WTC11 (cell line): Measurements from ENCODE around the gene TDP2. TPM values are rescaled to one million over a fixed set of nuclear protein-coding genes. Genes with fewer than 3 reads are reported as not detected.
A peak's percentile ranks its signal among the peaks of the same experiment; 100 is the strongest.
"Not testable (repeated sequence)": the region's sequence is repeated elsewhere in the genome, so short reads cannot be mapped to it uniquely, and the experiment has no call there.

ENCODE experiments used
- ATAC-seq: fragments of 200-7000 bp; cut with Tn5 transposase; 2 replicates; pipeline ENCODE4 v1.10.0; 2021; ENCODE audit warnings: mild to moderate bottlenecking, moderate library complexity
- CTCF ChIA-PET: fragments of 300-600 bp; sonication (Branson Sonifier 250); formaldehyde crosslinking; loops from one replicate; lab custom pipeline; 2021; ENCODE audit warnings: antibody characterized with exemption; lab: Charles Lee
- POLR2A ChIA-PET: fragments of 350-600 bp; sonication (Branson Sonifier 250); formaldehyde crosslinking; loops from one replicate; lab custom pipeline; 2021; ENCODE audit warnings: antibody characterized with exemption; lab: Charles Lee
- DNase-seq: peaks from one replicate; pipeline ENCODE4 v3.0.0; 2021; ENCODE audit warnings: low spot score
- H3K27ac Mint-ChIP-seq: 2 replicates; pipeline ENCODE4 v1.8.0; 2021; ENCODE audit warnings: mixed read lengths
- H3K27me3 Mint-ChIP-seq: 2 replicates; pipeline ENCODE4 v1.8.0; 2021; ENCODE audit warnings: low read depth, mild to moderate bottlenecking, moderate library complexity, mixed read lengths
- H3K36me3 Mint-ChIP-seq: 2 replicates; pipeline ENCODE4 v1.8.0; 2021; ENCODE audit warnings: mixed read lengths
- H3K4me1 Mint-ChIP-seq: 2 replicates; pipeline ENCODE4 v1.8.0; 2022; ENCODE audit warnings: mixed read lengths
- H3K4me3 Mint-ChIP-seq: 2 replicates; pipeline ENCODE4 v1.8.0; 2021; ENCODE audit warnings: mild to moderate bottlenecking, moderate library complexity, mixed read lengths
- H3K9me3 Mint-ChIP-seq: 2 replicates; pipeline ENCODE4 v1.8.0; 2021; ENCODE audit warnings: mixed read lengths
- ATF1 ChIP-seq: sonication (generic); formaldehyde crosslinking; IDR thresholded peaks from 2 replicates; pipeline ENCODE4 v1.8.1; 2023; ENCODE audit warnings: mild to moderate bottlenecking, moderate library complexity, missing genetic modification reagents
- FOXK1 ChIP-seq: sonication (generic); formaldehyde crosslinking; IDR thresholded peaks from 2 replicates; pipeline ENCODE4 v1.8.0; 2022; ENCODE audit warnings: mild to moderate bottlenecking, moderate library complexity, missing genetic modification reagents
- FOXP1 ChIP-seq: sonication (generic); formaldehyde crosslinking; IDR thresholded peaks from 2 replicates; pipeline ENCODE4 v1.8.0; 2022; ENCODE audit warnings: missing genetic modification reagents, mild to moderate bottlenecking, moderate library complexity, borderline replicate concordance
- HMGA2 ChIP-seq: fragments of 250-450 bp; sonication (Bioruptor Pico); IDR thresholded peaks from 2 replicates; pipeline ENCODE4 v1.4.0; 2021; ENCODE audit warnings: mild to moderate bottlenecking, moderate library complexity
- NR1H2 ChIP-seq: sonication (generic); formaldehyde crosslinking; IDR thresholded peaks from 2 replicates; pipeline ENCODE4 v1.9.0; 2021; ENCODE audit warnings: mild to moderate bottlenecking, moderate library complexity, missing genetic modification reagents
- PRRX2 ChIP-seq: fragments of 250-450 bp; sonication (Bioruptor Pico); IDR thresholded peaks from 2 replicates; pipeline ENCODE4 v1.8.0; 2021; ENCODE audit warnings: mild to moderate bottlenecking
- USF2 ChIP-seq: sonication (generic); formaldehyde crosslinking; IDR thresholded peaks from 2 replicates; pipeline ENCODE4 v1.8.1; 2023; ENCODE audit warnings: mild to moderate bottlenecking, missing genetic modification reagents, moderate library complexity
- ZNF219 ChIP-seq: sonication (generic); formaldehyde crosslinking; IDR thresholded peaks from 2 replicates; pipeline ENCODE4 v1.8.0; 2023; ENCODE audit warnings: missing genetic modification reagents, mild to moderate bottlenecking, borderline replicate concordance
- ZNF263 ChIP-seq: sonication (generic); formaldehyde crosslinking; IDR thresholded peaks from 2 replicates; pipeline ENCODE4 v1.8.1; 2022; ENCODE audit warnings: low read depth, mild to moderate bottlenecking, moderate library complexity, missing genetic modification reagents
- ZNF281 ChIP-seq: sonication (generic); formaldehyde crosslinking; IDR thresholded peaks from 2 replicates; pipeline ENCODE4 v1.8.0; 2023; ENCODE audit warnings: mild to moderate bottlenecking, missing genetic modification reagents
- ZNF416 ChIP-seq: fragments of 250-450 bp; sonication (Bioruptor Pico); IDR thresholded peaks from 2 replicates; pipeline ENCODE4 v1.9.0; 2021; ENCODE audit warnings: mild to moderate bottlenecking, inconsistent platforms
- total RNA-seq: library from RNA; stranded (reverse); gene quantifications from 3 replicates; pipeline ENCODE4 v1.2.3, GENCODE V29; 2021
- TF ChIP-seq, protein P1 (sequence below): sonication (generic); formaldehyde crosslinking; IDR thresholded peaks from 2 replicates; pipeline ENCODE4 v1.8.1; 2022; ENCODE audit warnings: missing genetic modification reagents, borderline replicate concordance
- TF ChIP-seq, protein P2 (sequence below): fragments of 250-450 bp; sonication (Bioruptor Pico); IDR thresholded peaks from 2 replicates; pipeline ENCODE4 v1.9.0; 2021; ENCODE audit warnings: mild to moderate bottlenecking

Gene TDP2
- total RNA-seq, 1 experiment from 2014 or later, result 49.1 TPM

DNA sequence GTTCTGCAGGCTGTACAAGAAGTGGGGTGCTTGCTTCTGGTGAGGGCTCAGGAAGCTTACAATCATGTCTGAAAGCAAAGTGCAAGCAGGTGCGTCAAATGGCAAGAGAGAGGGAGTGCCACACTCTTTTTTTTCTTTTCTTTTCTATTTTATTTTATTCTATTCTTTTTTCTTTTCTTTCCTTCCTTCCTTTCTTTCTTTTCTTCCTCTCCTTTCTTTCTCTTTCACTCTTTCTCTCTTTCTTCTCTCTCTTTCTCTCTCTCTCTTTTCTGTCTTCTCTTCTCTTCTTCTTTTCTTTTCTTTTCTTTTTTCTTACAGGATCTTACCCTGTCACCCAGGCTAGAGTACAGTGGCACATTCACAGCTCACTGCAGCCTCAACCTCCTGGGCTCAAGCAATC is 19.7 kb upstream of the TDP2 start:
- ChIA-PET POLR2A (no interaction called here), CTCF (no interaction called here)
- TF ChIP-seq ZNF263 (CRISPR knock-in tag), result no peak
- TF ChIP-seq ZNF416 (CRISPR knock-in tag), result no peak
- TF ChIP-seq, protein P1, sequence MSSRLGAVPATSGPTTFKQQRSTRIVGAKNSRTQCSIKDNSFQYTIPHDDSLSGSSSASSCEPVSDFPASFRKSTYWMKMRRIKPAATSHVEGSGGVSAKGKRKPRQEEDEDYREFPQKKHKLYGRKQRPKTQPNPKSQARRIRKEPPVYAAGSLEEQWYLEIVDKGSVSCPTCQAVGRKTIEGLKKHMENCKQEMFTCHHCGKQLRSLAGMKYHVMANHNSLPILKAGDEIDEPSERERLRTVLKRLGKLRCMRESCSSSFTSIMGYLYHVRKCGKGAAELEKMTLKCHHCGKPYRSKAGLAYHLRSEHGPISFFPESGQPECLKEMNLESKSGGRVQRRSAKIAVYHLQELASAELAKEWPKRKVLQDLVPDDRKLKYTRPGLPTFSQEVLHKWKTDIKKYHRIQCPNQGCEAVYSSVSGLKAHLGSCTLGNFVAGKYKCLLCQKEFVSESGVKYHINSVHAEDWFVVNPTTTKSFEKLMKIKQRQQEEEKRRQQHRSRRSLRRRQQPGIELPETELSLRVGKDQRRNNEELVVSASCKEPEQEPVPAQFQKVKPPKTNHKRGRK (CRISPR knock-in tag), result peak; percentile 69; the same call in 1 of the 2 replicates
- H3K4me1 Mint-ChIP-seq, result peaks cover 53% of the 10 kb centered on the region
- peak overlapping the region; percentile 58 for H3K27ac Mint-ChIP-seq
- no peak overlapping the region for H3K4me3 Mint-ChIP-seq
- DNase-seq (no peak), ATAC-seq (no peak)
- peaks cover 25% of the 10 kb centered on the region for H3K36me3 Mint-ChIP-seq
- H3K27me3 Mint-ChIP-seq, result no peaks in the 10 kb centered on the region
- peaks cover 3% of the 10 kb centered on the region; the same call in 1 of the 2 replicates for H3K9me3 Mint-ChIP-seq

DNA sequence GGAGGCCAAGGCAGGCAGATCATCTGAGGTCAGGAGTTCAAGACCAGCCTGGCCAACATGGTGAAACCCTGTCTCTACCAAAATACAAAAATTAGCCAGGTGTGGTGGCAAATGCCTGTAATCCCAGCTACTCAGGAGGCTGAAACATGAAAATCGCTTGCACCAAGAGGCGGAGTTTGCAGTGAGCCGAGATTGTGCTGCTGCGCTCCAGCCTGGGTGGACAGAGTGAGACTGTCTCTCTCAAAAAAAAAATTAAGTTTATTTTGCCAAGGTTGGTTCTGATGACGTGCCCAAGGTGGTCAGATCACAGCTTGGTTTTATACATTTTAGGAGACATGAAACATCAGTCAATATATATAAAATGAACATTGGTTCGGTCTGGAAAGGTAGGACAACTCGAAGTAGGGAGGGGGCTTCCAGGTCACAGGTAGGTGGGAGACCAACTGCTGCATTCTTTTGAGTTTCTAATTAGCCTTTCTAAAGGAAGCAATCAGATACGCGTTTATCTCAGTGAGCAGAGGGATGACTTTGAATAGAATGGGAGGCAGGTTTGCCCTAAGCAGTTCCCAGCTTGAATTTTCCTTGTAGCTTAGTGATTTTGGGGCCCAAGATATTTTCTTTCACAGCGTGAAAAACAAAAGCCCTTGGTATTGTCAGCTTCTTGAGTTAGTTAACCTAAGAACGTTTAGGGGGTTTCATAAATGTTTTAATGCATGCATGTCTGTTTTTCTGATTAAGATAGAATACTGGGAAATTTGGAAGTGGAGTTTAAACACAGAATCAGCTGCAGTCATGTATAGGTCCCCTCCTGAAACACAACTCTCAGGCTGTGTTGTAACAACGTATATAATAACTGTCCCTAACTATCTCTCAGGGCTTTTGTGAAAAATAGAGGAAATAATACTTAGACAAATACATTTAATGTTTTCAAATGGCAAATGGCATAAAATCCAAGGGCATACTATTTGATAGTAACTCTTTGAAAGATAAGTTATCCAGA is 16.9 kb upstream of the TDP2 start:
- Mint-ChIP-seq H3K36me3 (peaks cover 24% of the 10 kb centered on the region), H3K9me3 (peaks cover 3% of the 10 kb centered on the region; the same call in 1 of the 2 replicates), H3K27me3 (no peaks in the 10 kb centered on the region), H3K4me1 (peaks cover 71% of the 10 kb centered on the region), H3K4me3 (peak overlapping the region; percentile 60), H3K27ac (peak overlapping the region; percentile 100)
- DNase-seq, result no peak
- ATAC-seq, result peak; percentile 75
- no peak for TF ChIP-seq FOXK1 (CRISPR knock-in tag)
- no peak for TF ChIP-seq NR1H2 (CRISPR knock-in tag)
- POLR2A ChIA-PET, result interaction anchor here (0.8 to 3.3 kb wide), 3 partner anchors 17 to 24 kb away, joined by 3 to 22 read pairs (median 4); partner anchors contain the start of genes ACOT13 and TDP2
- CTCF ChIA-PET, result interaction anchor here (0.6 to 2.4 kb wide), 9 partner anchors 13 to 189 kb away, joined by 3 to 19 read pairs (median 4); partner anchors contain the start of genes ACOT13, ALDH5A1 and TDP2

DNA sequence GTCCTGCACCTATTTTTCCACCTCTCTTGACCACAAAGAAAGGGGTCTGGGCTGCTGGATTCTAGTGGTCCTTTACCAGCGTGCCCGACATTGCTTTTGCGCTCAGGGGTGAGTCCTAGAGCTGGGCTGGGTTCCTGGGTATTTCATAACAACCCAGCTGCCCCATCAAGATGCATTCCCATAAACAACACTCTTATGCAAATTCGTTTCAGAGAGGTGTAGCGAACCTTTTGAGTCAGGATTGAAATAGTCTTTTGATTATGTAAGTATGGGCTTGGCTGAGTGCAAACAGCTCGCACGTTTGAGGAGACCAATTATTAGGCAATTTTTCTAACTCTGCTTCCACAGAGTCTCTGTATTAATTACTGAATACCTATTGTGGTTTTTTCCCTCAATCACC is 13.9 kb upstream of the TDP2 start:
- 0 out of 2 replicates have a peak overlapping the region, but pooled peaks have one; percentile 27 for H3K27ac Mint-ChIP-seq
- ATAC-seq, result no peak
- ChIA-PET POLR2A (no interaction called here), CTCF (no interaction called here)
- H3K4me1 Mint-ChIP-seq, result peaks cover 55% of the 10 kb centered on the region
- no peaks in the 10 kb centered on the region for H3K27me3 Mint-ChIP-seq
- peaks cover 33% of the 10 kb centered on the region for H3K36me3 Mint-ChIP-seq
- no peak for TF ChIP-seq ZNF219
- TF ChIP-seq, protein P2, sequence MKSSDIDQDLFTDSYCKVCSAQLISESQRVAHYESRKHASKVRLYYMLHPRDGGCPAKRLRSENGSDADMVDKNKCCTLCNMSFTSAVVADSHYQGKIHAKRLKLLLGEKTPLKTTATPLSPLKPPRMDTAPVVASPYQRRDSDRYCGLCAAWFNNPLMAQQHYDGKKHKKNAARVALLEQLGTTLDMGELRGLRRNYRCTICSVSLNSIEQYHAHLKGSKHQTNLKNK (CRISPR knock-in tag), result no peak
- no peak for TF ChIP-seq ATF1 (CRISPR knock-in tag)
- no peak for TF ChIP-seq USF2 (CRISPR knock-in tag)
- TF ChIP-seq FOXP1 (CRISPR knock-in tag), result no peak
- TF ChIP-seq HMGA2, result no peak
- no peak for TF ChIP-seq ZNF281
- no peak for TF ChIP-seq PRRX2
- DNase-seq, result no peak
- H3K9me3 Mint-ChIP-seq, result peaks cover 12% of the 10 kb centered on the region
- no peak overlapping the region for H3K4me3 Mint-ChIP-seq

GRCh38 chr6:24678792-24679352 is 12.2 kb upstream of the TDP2 start:
- H3K27ac Mint-ChIP-seq, CTCF ChIA-PET, ATAC-seq, H3K27me3 Mint-ChIP-seq, POLR2A ChIA-PET, DNase-seq, H3K4me3 Mint-ChIP-seq: not testable (repeated sequence)
- Mint-ChIP-seq H3K9me3 (peaks cover 23% of the 10 kb centered on the region), H3K36me3 (peaks cover 49% of the 10 kb centered on the region), H3K4me1 (peaks cover 42% of the 10 kb centered on the region)
